Suppressor macrophage treated with lipopolysaccharide for 1 hour (primary cell): ENCODE data around the gene SHH.

Source experiments
- DNase-seq, 3 donors: peaks; one replicate each; pipeline ENCODE4 v3.0.0-alpha.2; 2020 to 2022

The SHH gene

DNA sequence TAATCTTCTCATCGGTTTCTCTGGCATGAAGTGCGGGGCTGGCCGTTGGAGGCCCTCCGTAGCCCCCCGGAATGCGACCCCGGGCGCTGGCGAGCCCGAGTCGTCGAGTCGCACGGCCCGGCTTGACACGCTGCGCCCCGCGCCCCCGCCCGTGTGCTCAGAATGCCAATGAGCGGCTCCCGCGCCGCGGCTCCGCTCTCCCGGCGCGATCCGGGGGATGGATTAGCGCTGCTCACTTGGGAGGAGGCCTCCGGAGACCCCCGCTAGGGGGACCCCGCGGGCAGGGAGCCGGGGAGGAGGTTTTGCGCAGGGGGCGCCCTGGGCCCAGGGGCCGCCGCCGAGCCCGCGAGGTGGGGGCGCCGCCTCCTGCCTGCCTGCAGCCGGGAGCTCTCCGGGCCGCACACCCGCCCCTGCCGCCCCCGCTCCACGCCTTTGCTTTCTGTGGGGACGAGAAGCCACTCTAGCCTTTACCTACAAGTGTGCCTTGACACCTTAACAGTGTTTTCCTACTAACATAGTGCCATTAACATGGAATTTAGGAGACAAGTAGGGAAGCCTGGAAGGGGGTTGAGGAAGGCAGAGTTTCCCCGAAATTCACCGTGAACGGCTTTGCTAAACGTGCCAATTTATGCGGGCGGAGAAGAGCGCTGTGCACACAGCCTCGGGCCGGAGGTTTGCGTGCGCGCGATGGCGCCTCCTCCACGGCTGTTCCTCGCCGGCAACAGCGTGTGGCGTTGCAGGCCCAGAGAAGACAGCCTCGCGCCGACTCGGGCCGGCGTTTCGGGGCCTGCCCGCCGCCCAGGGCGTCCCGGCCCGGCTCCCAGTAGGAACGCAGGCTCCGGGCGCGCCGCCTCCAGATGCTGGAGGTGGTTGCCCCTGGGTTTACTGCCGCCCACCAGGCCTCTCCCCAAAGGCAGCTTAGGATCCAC lies 7.1 kb downstream of the SHH start:
- peak; percentile 45 to 87 (median 47) for DNase-seq

DNA sequence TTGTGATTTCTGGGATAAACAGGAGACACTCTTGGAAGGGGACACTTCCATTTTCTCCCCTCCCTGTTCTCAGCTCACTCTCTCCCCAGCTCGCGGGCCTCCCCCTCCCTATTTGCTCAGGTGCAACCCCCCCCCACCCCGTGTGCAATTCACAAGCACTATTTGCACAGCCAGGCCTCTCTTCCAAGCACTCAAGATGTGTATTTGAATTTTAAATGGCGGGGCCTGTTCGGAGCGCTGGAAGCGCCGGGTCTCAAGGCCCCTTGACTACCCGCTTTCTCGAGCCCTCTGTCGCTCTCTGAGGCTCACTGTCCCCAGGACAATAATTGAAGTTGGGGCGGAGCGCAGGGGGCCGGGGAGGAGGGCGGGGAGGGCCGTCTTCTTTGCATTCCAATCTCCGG lies 7.8 kb downstream of the SHH start:
- no peak for DNase-seq

DNA sequence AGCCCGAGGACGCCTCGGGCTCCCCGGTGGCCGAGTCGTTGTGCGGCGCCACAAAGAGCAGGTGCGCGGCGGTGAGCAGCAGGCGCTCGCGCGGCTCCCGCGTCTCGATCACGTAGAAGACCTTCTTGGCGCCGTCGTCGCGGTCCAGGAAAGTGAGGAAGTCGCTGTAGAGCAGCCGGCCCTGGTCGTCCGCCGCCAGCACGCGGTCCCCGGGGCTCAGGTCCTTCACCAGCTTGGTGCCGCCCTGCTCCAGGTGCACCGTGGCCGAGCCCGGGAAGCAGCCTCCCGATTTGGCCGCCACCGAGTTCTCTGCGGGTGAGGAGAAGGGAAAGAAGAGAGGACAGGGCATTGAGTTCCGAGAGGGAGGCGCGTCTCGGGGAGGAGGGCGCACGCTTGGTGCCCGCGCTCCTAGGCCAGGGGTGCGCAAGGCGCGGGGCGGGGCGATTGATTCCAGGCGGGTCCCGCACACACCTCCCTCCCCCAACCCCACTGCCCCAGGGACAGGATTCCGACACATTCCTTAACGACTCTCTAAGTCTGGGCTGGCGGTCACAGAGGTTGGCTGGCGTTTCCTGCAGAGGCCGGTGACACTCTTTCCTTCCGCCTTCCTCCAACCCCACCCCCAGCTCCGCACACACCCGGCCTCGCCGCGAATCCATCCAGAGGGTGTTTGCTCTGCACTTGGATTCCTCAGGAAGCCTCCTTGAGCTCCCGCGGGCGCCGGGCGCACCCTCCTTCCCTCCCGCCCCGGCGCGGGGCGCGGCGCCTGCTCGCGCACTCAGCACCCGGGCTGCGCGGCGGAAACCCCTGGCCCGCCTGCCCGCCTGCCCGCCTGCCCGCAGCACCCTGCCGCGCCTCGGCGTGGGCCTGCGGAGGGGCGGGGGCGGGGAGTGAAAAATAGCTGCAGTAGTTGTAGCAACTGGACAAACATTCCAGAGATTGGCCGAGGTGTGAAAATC lies 8.6 kb downstream of the SHH start:
- peak in 2 of 3 donors; percentile 36 to 52 for DNase-seq

DNA sequence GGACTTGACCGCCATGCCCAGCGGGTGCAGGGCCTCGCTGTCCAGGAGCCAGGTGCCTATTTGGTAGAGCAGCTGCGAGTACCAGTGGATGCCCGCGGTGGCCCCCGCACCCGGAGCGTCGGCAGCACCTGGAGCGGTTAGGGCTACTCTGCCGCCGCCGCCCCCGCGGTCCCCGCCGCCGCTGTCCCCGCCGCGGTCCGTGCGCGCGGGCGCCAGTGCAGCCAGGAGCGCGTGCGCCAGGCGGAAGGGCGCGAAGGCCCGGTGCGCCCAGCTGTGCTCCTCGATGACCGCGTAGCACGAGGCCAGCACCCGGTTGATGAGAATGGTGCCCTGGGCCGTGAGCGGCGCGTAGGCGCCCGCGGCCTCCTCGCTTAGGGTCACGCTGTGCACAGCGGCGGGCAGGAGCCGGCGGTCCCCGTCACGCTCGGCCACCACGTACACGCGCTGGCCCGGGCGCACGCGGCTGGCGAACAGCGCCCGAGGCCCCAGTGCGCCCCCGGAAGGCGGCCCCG lies 9.3 kb downstream of the SHH start:
- no peak for DNase-seq

DNA sequence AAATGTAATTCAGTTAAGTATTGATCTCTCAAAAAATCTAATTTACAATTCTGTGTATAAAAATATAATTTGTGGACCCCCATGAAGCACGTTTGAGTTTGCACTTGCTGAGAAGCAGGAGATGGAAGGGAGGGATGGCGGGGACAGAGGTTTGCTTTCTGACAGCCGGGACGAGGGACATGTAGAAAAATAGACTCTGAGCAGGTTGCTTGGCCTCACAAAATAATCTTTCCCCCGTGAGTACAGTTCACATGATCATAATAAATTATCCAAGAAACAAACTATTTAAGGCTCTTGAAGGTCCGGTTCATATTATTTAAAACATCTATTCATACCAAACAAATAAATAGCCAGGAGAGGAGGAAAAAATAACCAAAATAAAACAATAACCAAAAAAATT lies 10.0 kb downstream of the SHH start:
- DNase-seq: no peak

DNA sequence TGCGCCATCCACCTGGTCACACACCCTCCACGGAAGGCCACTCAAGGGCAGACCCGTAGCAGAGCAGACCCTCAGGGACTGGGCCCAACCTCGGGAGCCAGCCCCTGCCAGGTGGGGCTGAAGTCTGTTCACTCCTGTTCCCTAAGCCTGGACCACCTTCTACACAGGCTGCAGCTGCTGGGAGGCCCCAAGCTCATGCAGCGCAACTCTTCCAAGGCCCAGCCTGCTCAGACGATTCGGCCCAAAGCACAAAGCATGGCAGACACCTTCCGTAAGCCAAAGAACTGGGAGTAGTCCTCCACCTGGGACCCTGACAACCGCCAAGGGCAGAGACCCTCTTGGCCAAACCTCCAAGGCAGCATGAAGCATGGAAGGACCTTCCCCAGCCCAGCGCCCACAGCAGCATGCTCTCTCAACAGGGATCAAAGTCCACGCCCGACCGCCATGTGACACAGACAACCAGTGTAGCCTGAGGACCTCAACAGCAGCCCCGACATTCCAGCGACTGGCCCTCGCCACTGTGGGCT lies 11.5 kb downstream of the SHH start:
- DNase-seq: no peak

DNA sequence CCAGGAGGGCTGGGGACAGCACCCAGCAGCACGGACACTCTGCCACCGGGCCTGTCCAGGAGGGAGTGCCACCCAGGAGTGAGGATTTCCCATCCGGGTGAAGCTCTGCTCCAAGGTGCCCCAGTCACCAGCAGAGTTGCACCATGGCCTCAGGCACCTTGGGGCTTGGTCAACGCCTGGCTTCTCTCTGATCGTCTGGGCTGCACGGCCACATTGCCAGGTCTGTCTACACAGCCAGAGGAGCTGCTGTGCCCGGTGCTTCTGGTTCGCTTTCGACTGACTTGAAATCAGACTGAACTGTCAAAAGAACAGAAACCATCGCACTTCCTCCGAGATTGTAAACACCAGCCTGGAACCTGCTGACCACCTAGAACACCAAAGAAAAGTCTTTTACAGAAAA lies 12.0 kb downstream of the SHH start:
- DNase-seq: no peak

DNA sequence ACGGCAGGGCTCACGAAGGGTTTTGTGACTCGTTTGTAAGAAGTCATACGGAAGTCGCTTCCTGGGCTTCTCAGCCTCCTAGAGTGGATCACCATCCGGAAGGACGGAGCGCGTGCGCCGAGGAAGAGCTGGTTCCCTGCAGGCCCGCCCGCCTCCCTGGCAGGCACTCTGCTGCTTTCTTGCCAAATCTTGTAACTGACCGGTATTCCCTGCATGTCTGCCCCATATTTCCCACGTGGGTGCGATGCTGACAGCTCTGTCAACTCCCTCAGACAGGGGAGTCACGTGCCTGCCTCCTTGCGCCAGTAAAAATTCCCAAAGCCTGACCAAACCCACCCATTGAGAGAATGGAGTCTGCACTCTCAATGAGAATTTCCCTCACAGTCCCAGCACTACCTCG lies 12.7 kb downstream of the SHH start:
- peak in 2 of 3 donors; percentile 26 to 28 for DNase-seq

DNA sequence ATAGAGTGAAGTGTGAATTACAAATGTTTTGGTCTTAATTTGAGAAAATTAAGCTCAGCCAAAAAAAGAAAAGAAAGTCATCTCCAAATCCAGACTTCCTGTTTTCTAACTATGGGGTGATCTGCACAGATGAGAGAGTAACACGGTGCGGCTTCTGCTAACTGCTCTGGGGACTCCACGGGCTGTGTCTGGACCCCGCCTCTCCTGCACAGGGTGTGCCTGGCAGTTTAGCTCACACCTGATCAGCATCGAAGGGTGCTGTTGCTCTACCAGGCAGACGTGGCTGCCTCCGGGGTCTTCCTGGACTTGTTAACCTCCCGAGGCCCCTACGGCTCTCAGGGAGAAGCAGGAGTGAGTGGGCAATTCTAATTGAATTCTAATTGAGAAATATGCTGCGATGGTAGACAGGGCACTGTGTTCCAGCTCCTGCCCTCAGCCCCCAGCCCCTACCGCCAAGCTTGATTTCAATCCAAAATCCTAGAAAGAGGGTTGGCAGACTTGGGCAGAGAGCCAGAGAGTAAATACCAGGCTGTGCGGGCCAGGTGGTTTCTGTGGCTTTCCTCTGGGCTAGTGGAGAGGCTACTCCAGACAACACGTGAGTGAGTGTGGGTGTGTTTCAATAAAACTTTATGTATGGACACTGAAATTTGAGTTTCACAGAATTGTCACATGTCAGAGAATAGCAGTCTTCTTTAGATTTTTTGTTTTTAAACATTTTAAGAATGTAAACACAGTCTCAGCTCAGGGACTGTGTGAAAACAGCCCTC lies 13.4 kb downstream of the SHH start:
- peak in 2 of 3 donors; percentile 30 to 35 for DNase-seq

DNA sequence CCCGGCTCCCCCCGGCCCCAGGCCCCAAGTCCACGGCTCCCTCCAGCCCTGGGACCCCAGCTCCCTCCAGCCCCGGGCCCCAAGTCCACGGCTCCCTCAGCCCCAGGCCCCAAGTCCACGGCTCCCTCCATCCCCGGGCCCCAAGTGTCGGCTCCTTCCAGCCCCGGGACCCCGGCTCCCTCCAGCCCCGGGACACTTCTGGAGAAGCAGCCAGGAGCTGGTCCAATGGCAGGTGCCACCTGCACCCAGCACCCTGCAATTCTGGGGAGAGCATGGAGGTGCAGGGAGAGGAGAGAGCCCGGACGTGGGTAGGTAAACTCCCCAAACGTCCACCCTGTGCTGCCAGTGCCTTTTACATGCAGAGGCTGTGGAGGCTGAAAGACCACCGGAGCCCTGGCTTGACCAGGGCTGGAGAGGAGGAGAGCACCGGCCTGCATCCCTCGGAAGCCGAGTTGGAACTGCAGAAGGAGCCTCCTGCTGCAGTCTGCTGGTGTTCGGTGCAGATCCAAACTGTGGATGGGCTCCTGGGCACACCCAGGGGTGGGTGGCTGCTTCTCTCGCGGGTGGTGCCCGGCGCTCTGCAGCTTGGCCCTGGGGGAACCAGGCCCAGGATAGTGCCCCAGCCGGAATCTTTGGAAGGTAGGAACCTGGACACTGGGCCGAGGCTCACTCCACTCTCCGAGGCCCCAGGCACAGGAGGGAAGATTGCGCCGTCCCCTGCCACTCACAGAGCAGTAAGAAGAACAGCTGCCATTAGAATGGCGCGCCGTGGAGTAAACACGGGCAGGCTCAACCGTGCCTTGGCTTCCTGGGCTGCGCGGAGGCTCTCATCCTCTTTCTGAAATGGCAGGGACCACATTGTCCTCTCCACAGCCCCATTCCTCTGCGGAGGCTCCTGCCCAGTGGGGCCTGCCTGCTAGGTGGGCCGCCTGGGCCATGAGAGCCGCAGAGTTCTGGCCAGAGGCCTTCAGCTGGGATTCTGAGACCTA lies 14.7 kb downstream of the SHH start:
- no peak for DNase-seq

DNA sequence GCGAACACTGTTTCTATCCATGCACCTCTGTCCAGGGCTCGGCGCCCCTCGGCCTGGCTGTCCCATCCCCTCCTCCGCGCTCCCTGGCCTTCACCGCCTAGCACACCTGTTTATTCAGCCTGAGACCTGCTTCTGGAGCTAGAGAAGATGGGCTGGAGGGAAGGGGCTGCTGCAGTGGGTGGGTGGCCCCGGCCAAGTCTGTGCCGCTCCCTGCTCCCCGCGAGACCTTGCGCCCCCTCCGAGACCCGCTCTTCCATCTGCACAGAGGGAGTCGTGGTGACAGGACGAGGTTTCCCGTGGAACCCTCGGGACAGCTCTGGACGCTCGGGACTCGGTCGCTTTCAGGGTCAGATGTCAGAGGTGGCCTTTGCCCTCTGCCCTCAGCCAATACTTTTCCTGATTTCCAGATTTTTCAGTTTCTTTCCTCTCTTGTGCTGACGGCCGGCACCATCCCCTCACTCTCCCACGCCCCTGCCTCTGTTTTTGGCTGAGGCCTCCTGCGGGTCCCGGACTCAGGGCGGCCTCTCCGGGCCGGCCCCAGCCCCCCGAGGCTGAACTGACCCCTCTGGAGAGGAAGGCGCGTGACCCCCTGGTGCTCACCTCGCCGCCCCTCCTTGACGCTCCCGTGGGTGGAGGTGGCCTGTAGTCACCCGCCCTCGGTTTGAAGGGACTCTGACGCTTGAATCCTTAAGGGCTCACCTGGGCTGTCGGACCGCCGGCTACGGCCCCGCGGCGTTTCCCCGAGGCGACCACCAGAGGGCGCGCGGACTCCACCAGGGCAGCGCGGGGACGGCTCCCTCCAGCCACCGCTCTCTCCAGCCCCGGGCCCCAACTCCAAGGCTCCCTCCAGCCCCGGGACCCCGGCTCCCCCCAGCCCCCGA lies 15.6 kb downstream of the SHH start:
- DNase-seq: peak; percentile 42 to 72 (median 59)

DNA sequence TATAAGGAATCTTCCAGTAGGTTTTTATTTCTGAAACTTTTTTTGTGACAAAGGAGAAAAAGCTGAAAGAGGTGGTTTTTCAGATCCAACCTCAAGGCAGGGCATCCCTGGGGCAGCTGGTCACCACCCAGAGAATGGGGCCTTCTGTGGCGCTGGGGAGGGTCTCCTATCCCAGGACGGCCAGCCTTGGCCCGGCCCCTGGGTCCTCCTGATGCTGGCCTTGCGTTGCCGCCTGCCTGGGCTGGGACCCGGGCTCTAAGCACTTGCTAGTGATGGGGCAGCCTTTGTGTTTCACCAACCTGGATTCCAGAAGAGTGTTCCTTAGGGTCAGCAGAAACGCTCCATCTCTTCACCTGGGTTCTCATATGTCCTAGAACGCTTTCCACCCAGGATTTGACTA lies 16.3 kb downstream of the SHH start:
- DNase-seq: no peak

DNA sequence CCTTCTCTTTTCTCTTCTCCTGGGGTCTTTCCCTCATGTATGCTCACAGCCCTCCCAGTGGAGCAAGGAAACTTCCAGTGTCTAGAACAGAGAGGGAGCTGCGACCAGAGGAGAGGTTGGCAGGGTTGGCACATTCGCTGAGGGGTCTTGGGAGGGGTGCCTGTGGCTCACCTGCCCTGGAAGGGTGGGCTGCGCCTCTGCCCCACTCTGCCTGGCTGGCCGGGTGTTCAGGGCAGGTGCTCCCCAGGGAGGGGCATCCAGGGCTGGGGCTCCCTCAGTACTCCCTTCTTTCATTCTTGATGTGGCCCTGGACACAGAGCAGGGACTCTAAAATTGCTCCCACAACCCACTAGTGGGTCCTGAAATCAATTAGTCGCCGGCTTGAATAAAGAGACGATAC lies 16.9 kb downstream of the SHH start:
- DNase-seq: no peak

DNA sequence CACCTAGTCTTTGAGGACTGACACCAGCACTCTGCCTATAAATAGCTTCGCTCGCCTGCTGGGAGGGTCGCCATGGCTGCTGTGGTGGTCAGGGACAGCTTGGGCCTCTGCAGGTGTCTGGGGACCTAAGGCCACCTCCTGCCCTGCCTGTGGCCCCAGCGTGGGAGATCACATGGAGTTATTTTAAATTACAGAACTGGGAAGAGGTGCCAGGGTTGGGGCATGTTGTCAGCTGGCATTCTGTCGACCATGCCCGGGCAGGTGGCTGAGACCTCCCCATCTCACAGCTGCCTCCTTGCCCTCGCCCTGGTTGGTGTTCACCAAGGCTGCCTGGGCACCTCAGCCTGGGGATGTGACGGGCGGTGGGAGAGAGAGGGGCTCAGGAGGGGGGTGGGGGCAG lies 18.1 kb downstream of the SHH start:
- no peak for DNase-seq

DNA sequence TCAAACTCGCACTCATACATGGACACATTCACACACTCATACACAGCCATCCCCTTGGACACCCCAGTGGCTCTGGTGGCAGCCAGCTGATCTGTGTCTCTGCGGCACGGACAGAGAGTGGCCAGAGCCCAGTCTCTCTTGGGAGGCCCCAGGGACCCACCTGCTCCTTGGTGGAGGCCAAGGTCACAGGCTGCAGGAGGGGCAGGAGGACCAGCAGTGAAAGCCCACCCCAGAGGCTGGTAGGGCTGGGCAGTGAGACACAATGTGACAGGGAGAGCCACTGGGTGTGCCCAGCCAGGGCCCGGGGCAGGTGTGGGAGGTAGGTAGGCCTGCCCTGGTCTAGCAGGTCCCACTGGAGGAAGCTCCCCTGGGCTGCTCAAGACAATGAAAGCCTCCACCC lies 18.5 kb downstream of the SHH start:
- DNase-seq: no peak

DNA sequence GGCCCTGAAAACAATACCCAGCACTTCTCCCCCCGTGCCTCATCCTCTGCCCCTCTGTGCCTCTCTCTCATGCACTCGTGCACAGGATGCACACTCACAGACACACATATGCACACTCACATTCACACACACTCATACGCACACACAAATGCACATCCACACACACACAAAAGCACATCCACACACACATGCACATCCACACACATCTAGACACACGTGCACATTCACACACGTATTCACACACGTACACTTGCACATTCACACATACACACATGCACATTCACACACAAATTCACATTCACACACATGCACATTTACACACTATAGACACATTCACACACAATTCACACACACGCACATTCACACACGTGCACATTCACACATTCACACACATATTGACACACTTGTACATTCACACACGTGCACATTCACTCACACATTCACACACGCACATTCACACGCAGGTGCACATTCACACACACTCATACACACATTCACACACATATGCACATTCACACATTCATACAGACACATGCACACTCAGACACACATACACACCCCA lies 19.2 kb downstream of the SHH start:
- DNase-seq: no peak

DNA sequence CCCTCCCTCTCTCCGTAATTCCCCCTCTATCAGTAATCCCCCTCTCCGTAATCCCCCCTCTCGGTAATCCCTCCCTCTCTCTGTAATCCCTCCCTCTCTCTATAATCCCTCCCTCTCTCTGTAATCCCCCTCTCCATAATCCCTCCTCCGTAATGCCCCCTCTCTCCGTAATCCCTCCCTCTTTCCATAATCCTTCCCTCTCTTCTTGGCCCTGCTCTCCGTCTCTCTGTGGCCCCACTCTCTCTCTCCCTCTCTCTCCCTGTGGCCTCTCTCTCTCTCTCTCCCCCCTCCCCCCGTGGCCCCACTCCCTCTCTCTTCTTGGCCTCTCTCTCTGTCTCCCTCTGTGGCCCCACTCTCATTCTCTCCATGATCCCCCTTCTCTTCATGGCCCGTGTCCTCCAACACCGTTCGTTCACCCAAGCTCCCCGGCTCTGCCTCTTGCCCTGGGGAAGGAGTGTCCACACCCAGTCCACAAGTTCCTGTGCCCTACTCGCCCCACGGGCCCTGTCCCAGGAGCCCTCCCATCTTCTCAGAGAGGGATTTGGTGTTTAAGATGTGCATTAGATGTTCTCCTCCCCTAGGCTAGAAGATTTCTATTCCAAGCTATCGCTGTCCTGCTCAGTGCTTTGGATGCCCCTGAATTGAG lies 19.8 kb downstream of the SHH start:
- no peak for DNase-seq

DNA sequence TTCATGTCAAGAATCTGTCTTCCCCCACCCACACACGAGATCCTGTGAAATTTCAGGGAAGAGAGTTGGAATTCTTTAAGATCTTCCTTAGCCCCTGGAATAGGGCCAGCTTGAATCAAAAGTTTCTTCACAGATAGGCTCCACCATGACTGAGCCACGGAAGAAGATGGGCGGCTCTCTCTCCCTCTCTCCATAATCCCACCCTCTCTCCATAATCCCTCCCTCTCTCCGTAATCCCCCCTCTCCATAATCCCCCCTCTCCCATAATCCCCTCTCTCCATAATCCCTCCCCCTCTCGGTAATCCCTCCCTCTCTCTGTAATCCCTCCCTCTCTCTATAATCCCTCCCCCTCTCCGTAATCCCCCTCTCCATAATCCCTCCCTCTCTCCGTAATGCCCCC lies 20.4 kb downstream of the SHH start:
- no peak for DNase-seq

DNA sequence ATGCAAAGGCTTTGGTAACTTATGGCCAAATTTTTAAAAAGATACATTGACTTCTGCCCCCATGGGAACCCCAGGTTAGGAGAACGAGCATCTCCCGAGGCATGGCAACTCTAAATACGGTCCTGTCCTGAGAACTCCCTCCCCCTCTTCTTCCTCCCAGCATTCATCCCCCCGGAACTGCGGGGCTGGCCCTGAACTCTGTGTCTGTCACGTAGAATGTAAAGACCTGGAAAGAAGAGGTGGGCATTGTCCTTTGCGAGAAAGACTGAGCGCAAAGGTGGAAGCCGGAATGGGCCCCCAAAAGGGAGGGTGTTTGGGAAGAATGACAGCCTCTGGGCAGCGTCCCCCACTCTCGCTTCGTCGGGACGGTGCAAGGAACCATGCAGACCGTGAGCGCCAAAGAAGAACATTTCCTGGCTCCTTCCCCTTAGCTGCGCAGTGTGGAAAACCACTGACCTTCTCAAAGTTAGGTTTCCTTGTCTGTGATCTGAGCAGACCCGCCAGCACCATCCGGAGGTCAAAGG lies 21.0 kb downstream of the SHH start:
- DNase-seq: no peak
